ENCODE data around the gene MPP3. TPM values are rescaled to one million over a fixed set of nuclear protein-coding genes. Genes with fewer than 3 reads are reported as not detected.

Gene MPP3
- total and polyA plus RNA-seq, 4 donors, result 9.9 to 38.7 (median 24.6) TPM

DNA sequence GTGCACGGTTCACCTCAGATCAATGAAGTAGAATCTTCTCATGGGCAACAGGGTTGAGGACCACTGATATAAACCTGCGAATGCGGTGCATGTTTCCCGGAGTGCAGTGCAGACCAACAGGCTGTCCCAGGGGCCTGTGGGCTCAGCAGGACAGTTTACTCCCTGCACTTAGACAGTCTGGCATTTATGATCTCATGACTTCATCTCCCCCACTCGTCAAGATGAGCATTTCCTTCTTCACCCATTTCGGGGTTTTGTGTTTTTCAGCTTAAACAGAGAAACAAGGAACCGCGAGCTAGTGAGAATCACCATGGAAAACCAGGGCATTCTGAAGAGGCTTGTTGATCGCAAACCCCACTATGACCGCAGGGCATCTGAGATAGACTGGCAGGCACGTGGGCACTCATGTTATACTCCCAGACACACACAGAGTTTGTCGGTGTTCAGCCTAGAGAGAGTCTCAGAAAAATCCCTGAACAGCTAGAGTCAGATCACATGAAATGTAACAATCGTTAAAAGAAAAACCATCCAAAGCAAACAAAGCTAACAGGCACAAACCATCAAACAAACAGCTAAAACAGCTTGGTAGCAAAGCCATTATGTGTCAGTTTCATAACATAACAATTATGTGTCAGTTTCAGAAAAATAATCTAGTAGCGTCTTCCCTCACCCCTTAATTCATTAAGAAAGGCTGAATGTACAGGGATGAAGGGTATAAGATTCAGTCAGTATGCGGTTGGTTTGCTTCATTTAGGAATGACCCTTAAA lies 49.8 kb downstream of the MPP3 start:
- no peak overlapping the region for H3K4me3 ChIP-seq
- TF ChIP-seq, protein P1, sequence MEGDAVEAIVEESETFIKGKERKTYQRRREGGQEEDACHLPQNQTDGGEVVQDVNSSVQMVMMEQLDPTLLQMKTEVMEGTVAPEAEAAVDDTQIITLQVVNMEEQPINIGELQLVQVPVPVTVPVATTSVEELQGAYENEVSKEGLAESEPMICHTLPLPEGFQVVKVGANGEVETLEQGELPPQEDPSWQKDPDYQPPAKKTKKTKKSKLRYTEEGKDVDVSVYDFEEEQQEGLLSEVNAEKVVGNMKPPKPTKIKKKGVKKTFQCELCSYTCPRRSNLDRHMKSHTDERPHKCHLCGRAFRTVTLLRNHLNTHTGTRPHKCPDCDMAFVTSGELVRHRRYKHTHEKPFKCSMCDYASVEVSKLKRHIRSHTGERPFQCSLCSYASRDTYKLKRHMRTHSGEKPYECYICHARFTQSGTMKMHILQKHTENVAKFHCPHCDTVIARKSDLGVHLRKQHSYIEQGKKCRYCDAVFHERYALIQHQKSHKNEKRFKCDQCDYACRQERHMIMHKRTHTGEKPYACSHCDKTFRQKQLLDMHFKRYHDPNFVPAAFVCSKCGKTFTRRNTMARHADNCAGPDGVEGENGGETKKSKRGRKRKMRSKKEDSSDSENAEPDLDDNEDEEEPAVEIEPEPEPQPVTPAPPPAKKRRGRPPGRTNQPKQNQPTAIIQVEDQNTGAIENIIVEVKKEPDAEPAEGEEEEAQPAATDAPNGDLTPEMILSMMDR (IDR thresholded peaks at IDR 0.05; ENCODE audit: control extremely low read depth, extremely low read depth), result no peak
- H3K36me3 ChIP-seq (ENCODE audit: control insufficient read depth in 4 of 4, insufficient read depth in 4 of 4, low read length in 4 of 4), result no peaks in the 10 kb centered on the region
- no peaks in the 10 kb centered on the region for H3K9me3 ChIP-seq (ENCODE audit: control insufficient read depth in 4 of 4, insufficient read depth in 3 of 4, low read length in 3 of 4)
- peaks cover 0 to 4% (median 4%) of the 10 kb centered on the region in 5 donors for H3K4me1 ChIP-seq (ENCODE audit: control insufficient read depth in 5 of 5, insufficient read depth in 5 of 5, low read length in 5 of 5)
- DNase-seq (peak in 1 of 3 donors; percentile 54), ATAC-seq (ENCODE audit: insufficient read depth, low FRiP score) (no peak)
- no peak overlapping the region for H3K9ac ChIP-seq (ENCODE audit: insufficient read depth in 1 of 2, low read length in 2 of 2)
- peaks cover 0 to 19% (median 7%) of the 10 kb centered on the region in 3 donors for H3K27me3 ChIP-seq (ENCODE audit: control insufficient read depth in 3 of 3, insufficient read depth in 3 of 3, low read length in 2 of 3)
- WGBS, 2 donors, result 78 to 80% methylated on average over 15 of the region's 15 CpGs
- no peak overlapping the region for H3K27ac ChIP-seq (ENCODE audit: low read depth in 1 of 2, low read length in 1 of 2)

DNA sequence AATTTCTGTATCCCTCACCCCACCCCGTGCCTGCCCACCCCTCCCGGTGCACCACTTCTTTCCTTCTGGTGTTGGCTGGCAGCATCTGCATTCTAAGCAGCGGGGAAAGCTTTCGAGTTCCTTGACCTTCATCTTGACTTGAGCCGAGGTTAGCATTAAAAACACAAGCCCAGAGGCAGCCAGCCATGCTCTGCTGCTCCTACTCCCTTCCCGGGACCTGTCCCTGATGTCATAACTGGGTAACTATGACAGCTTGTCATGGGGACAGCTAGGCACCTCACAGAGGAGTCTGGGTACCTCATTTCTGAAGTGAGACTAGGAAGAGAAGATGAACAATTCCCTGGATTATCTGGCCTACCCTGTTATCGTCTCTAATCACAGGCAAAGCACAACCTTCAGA lies 52.8 kb downstream of the MPP3 start, which contains the start of gene CFAP97D1:
Gene CFAP97D1, plus strand, starts transcription at position 301 of the 400 bp plus-strand sequence. Its CDS starts 28 bp downstream, at position 329.
- TF ChIP-seq, protein P1 (IDR thresholded peaks at IDR 0.05; ENCODE audit: control extremely low read depth, extremely low read depth), result no peak
- DNase-seq (no peak), ATAC-seq (ENCODE audit: insufficient read depth, low FRiP score) (no peak)
- H3K9ac ChIP-seq (ENCODE audit: insufficient read depth in 1 of 2, low read length in 2 of 2), result peak within 1 kb of the TSS in 1 of 2 donors; percentile 54
- H3K27me3 ChIP-seq (ENCODE audit: control insufficient read depth in 3 of 3, insufficient read depth in 3 of 3, low read length in 2 of 3), result peaks cover 0 to 19% (median 7%) of the 10 kb centered on the region in 3 donors
- H3K4me3 ChIP-seq, result no peak within 1 kb of the TSS
- peak within 1 kb of the TSS; percentile 83 to 99 for H3K27ac ChIP-seq (ENCODE audit: low read depth in 1 of 2, low read length in 1 of 2)
- H3K36me3 ChIP-seq (ENCODE audit: control insufficient read depth in 4 of 4, insufficient read depth in 4 of 4, low read length in 4 of 4), result peaks cover 0 to 9% (median 3%) of the 10 kb centered on the region in 4 donors
- 29 to 39% methylated on average over 7 of the region's 7 CpGs for WGBS, 2 donors
- H3K9me3 ChIP-seq (ENCODE audit: control insufficient read depth in 4 of 4, insufficient read depth in 3 of 4, low read length in 3 of 4), result no peaks in the 10 kb centered on the region
- peaks cover 0 to 18% (median 4%) of the 10 kb centered on the region in 5 donors for H3K4me1 ChIP-seq (ENCODE audit: control insufficient read depth in 5 of 5, insufficient read depth in 5 of 5, low read length in 5 of 5)

DNA sequence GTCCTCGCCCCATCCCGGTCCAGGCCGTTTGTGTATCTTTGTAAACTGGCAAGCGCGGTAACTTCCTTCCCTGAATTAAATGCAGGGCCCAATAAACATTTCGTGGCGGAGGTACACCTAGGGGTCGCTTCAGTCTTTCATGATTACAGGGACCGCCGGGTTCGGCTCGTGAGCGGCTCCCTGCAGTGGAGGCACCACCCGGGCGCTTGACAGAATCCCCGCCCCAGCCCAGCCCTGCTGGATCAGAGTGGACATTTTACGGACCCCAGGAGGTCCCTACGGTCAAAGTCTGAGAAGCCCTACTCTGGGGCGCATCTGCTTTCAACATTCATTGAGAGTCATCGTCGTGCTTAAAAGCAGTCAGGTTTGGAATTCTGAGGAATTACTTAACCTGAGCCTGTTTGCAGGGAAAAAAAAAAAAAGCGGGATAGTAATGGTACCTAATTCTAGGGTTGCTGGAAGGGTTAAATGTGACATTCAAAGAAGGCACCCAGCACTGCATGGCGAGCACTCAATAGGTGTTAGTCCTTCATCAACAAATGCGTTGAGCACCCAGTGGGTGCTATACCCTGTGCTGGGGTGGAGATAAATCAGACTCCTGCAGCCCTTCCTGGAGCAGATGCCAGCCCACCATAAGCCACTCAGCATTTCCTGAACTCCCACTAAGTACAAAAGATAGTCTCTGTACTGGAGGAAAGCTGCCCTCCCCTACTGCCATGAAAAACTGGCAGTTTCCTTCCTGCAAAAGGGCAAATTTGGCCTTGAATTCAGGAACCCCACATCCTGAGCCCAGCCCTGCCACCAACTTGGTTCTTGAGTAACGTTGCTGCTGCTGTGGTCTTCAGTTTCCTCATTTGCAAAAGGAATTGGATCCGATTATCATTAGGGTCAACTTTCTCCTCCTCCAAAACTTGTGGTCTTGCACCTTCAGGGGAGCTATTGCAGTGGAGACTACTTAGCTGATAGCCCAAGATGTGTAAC lies 53.5 kb downstream of the MPP3 start:
- peaks cover 1 to 16% (median 6%) of the 10 kb centered on the region in 4 donors for H3K36me3 ChIP-seq (ENCODE audit: control insufficient read depth in 4 of 4, insufficient read depth in 4 of 4, low read length in 4 of 4)
- H3K4me1 ChIP-seq (ENCODE audit: control insufficient read depth in 5 of 5, insufficient read depth in 5 of 5, low read length in 5 of 5), result peaks cover 0 to 19% (median 4%) of the 10 kb centered on the region in 5 donors
- 4 to 6% methylated on average over 25 to 26 of the region's 26 CpGs for WGBS, 2 donors
- TF ChIP-seq, protein P1 (IDR thresholded peaks at IDR 0.05; ENCODE audit: control extremely low read depth, extremely low read depth), result no peak
- no peak overlapping the region for H3K4me3 ChIP-seq
- DNase-seq (no peak), ATAC-seq (ENCODE audit: insufficient read depth, low FRiP score) (no peak)
- peak overlapping the region; percentile 83 to 99 for H3K27ac ChIP-seq (ENCODE audit: low read depth in 1 of 2, low read length in 1 of 2)
- peak overlapping the region; percentile 54 to 99 for H3K9ac ChIP-seq (ENCODE audit: insufficient read depth in 1 of 2, low read length in 2 of 2)
- no peaks in the 10 kb centered on the region for H3K9me3 ChIP-seq (ENCODE audit: control insufficient read depth in 4 of 4, insufficient read depth in 3 of 4, low read length in 3 of 4)
- H3K27me3 ChIP-seq (ENCODE audit: control insufficient read depth in 3 of 3, insufficient read depth in 3 of 3, low read length in 2 of 3), result peaks cover 0 to 19% (median 5%) of the 10 kb centered on the region in 3 donors

All from lung (tissue), 12 donors.